GM19193 (cell line): ENCODE data around the gene CISD3.

Source experiments
- POLR2A ChIP-seq: IDR thresholded peaks from 4 replicates; pipeline ENCODE4 v1.6.1; 2011; ENCODE audit not compliant: insufficient read depth, insufficient read length; ENCODE audit errors: extremely low read depth

CISD3 gene, protein sequence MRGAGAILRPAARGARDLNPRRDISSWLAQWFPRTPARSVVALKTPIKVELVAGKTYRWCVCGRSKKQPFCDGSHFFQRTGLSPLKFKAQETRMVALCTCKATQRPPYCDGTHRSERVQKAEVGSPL

DNA sequence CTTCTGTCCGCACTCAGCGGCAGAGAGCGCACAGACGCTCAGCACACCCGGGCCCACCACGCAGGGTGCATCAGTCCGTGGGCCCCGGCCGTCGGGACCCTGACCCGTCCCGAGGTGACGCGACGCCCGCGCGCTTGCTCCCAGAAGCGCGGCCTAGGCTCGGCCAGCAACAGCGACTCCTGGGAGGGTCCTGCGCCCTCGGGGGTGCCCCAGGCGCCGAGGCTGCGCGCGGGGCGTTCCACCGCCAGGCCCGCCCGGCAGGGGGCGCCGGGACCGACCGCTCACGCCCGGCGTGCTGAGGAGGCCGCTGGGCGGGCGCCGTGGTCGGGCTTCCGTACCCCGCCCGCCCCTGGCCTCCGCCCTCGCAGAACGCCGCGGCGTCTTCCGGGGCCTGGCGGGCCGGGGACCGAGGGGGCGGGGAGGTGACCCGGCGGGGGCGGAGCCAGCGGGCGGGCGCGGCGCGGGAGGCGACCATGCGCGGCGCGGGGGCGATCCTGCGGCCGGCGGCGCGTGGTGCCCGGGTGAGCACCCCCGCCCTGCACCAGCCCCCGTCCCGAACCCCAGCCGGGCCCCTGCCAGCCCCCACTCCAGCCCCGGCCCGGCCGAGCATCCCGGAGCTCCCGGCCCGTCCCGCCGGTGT is at the start of gene CISD3:
Gene CISD3 (plus strand): TSS at position 456 of the 640 bp plus-strand sequence. CDS start 18 bp downstream, at position 474.
- peak; percentile 36 for TF ChIP-seq POLR2A

DNA sequence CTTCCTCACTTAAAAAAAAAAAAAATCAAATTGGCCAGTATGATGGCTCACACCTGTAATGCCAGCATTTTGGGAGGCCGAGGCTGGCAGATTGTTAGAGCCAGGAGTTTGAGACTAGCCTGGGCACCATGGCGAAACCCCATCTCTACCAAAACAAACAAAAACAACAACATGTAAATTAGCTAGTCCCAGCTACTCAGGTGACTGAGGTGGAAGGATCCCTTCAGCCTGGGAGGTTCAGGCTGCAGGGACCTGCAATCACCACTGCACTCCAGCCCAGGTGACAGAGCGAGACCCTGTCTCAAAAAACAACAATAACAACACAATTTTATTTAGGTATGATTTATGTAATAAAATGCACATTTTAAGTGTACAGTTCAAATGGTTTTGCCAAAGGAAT is 49.0 kb upstream of the CISD3 start:
- no peak for TF ChIP-seq POLR2A

DNA sequence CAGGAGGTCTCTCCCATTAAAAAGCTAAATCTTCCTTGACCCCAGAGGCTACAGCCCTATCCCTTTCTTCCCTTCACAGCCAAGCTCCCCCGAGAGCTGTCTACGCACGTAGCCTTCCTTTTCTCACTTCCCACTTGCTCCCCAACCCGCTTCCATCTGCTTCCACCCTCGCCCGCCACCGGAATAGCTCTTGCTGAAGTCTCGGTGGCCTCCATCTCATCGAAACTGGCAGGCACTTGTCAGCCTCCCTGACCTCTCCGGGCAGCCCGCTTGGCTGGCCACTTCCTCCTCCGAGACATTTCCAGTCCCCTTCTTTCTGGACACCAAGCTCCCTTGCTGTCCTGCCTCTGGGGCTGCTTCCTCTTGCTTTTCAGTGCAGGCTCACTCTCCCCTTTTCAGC is 44.6 kb upstream of the CISD3 start:
- no peak for TF ChIP-seq POLR2A

DNA sequence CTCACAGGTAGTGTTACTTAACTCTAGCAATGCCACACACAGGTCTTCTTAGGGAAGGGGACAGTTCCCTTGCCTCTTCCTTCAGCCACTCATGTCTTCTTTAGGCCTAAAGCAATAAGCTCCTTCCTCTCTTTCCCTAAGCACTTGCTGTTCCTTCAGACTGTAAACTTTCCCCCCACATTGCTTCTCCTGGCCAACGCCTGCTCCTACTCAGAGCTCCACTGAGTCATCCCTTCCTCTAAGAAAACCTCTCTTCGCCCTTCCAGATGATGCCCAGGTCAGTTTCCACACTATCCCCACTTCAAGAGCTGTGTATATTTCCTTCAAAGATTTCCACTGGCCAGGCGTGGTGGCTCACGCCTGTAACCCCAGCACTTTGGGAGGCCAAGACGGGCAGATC is 42.9 kb upstream of the CISD3 start:
- no peak for TF ChIP-seq POLR2A

DNA sequence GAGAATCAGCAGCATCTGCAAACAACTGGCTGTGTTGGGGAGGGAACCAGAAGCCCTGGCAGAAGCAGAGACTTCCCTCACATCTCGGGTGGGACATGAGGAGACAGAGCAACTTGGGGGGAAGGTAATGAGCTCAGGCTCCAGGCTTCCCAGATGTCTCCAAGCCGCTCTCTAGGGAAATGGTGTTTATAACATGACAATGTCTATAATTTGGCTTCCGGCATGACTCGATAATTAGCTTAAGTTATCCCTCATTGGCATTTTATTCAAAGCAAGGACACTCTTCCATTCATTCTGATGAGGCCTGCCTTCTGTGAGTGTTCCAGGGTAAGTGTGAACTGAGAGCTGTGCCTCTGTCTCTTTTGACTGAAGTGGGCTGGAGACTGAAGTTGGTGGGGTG is 39.8 kb upstream of the CISD3 start:
- TF ChIP-seq POLR2A: no peak

DNA sequence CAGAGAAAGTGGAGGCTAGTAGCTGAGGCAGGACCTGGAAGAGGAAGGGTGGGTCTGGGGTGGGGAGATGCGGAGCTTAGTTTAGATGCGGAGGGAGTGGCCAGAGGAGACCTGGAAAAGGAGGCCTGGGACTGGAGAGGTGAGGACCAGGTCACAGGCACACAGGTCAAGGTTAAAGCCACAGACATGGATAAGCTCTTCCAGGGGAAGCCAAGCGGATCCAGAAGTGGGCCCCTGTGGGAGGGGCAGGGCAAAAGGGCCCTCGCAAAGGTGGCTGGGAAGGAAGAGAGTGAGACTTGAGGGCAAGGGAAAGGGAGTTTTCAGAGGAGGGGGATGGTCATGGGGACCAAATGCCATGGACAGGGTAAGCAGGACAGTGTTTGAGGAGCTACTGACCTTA is 39.0 kb upstream of the CISD3 start:
- TF ChIP-seq POLR2A: no peak

DNA sequence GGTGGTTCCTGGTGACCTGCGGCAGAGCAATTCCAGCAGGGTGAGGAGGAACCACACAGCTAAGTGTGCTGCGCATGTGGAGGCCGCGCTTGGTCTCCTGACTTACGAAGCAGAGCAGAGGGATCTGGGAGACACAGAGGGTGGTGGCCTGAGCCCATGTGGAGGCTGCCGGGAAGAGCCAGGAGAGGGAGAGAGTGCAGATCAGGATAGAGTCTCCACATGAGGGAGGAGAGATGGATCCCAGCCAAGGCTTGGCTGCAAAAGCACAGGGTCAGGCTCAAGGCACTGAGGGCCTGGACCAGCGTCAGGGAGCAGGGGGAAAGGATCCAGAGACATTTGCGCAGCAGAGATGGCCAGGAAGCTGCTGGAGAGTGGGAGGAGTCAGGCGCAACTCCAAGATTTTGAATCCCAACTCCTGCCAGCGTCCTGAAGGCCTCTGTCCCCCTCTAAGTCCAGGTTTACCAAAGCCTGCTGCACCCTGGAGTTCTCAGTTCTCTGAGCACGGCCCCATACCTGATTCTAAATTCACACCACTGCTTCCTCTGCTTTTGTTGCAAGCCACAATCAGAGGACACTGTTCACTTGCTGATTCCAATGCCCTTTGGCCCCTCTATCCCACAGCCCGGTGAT is 36.3 kb upstream of the CISD3 start:
- TF ChIP-seq POLR2A: no peak

DNA sequence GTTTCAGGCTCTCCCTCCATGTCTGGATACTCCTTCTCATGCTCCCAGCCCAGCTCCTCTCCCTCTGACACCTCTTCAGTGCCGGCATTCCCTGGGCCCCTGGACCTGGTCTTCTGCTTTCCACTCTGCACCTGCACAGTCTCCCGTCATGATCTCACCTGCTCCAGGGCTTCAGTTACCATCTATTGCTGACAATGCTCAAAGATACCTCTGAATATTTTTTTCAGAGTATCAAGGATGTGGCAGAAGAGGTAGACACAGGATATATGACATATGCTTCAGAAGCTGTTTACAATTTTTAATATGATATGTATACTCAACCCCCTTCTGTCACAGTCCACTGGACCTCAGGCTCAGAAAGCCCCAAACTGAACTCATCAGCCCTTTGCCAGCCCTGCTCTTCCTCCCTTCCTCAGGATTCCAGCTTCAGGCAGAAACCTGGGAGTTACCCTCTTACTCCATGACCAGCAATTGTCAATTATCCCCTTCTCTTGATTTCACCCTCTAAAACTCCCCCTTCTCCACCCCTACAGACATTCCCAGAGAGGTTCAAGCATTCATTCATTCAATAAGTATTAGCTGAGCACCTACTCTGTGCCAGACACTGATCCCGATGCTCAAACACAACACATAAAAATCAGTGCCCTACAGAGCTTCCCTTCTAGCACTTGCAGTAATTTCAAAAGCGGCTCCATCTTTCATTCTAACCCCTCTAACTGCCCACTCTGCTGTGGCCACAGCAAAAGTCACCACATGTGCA is 32.9 kb upstream of the CISD3 start:
- no peak for TF ChIP-seq POLR2A

DNA sequence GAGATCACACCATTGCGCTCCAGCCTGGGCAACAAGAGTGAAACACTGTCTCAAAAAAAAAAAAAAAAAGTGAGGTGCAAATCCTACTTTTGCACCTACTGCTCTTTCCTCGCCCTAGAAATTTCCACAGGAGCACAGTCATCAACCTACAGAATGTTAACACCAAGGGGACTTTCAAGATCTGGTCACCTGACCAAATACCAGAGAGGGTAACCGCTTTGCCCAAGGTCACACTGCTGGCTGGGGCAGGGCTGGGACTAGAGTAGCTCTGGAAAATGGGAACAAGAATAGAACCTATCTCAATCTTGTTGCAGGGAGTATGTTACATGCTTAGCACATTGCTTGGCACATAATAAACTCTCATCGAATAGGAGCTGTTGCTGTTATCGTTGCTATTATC is 31.4 kb upstream of the CISD3 start:
- no peak for TF ChIP-seq POLR2A

DNA sequence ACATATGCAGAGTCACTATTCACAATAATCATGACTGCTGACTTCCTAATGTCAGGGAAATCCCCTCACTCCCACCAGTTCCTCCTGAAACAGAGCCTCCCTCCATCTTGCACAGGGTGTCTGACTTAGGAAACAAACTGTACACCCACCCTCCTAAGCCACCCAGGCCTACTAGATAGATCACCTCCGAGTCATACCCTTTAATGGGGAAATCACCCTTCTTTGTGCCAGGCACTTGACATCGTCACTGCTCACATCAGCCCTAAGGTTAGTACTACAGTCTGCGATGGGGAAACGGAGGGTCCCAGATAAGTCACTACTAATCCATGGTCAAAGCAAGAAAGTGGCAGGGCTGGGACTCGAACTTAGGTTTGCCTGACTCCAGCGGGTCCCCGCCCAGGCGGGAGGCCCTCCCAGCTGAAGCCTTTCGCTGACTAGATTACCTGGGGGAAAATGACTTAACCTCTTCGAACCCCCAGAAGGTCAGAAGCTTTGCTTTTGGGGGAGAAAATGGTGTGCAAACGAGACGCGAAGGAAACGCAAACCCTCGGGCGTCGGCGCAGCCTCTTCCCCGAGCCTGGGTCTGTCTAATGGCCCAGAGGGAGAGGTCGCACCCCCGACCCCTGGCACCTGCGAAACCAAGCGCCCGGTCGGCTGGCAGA is 28.5 kb upstream of the CISD3 start:
- no peak for TF ChIP-seq POLR2A

DNA sequence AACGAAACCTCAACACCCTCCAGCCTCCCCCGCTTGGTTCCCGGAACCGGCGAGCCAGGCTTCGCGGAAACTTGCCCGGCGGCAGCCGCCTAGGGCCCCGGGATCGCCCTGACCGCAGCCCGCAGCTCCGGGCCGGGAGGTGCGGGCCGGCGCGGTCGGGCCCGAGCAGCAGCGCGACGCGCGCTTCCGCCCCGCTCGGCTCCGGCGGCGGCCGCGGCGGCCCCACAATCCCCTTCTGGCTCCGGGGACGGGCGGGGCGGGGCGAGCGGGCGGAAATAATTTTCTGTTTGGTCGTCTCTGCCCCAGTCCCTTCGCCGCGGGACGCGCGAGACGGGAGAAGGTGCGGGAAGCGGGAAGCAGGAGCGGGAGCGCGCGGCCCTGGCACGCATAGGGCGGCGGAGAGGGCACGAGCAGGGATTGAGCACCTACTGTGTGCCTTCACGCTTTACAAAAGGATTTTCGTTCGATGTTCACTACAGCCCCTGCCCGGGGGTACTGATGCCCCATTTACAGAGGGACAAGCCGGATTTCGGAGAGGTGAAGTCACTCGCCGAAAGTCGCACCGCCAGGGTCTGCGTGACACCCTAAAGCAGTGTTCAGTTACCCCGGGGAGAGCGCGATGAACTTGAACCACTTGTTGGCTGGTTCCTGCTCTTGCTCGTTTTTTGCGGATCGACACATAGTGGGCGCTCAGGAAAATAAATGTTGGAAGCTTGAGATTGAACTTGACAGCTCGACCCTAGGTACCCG is 27.8 kb upstream of the CISD3 start:
- TF ChIP-seq POLR2A: peak; percentile 91

DNA sequence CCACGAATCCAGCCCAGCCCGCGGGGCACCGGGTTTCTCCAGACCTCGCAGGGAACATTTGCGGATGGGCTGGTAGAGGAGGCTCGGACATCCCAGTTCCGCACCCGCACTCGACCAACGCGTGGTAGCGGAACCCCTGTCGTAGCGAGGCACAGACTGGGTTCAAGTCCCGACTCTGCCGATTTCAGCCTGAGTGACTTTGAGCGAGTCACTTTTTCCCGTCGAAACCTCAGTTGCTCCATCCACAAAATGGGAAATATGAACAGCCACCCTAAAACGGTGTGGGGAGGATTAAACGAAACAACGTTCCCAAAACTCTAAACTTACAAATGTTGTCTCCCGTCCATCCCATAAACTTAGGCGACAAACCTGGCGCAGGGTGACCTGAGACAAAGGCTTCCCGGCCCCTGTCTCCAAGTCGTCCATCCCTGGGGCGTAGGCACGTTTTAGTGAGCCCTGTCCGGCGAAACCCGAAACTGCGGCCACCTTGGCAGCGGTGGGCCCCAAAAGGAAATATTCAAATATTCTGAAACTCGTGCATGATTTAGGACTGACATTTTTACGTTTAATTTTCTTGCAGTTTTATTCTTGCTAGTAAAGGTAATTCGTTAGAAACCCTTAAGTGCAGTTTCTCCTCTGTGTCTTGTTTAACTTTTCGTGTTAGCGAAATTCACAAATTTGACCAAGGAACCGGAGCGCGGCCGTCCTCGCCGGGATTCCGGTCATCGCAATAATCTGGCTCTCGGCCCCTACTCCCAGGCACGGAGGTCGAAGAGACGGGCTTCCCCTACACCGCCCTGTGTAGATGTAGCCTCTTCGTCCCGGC is 27.0 kb upstream of the CISD3 start:
- TF ChIP-seq POLR2A: peak; percentile 37

DNA sequence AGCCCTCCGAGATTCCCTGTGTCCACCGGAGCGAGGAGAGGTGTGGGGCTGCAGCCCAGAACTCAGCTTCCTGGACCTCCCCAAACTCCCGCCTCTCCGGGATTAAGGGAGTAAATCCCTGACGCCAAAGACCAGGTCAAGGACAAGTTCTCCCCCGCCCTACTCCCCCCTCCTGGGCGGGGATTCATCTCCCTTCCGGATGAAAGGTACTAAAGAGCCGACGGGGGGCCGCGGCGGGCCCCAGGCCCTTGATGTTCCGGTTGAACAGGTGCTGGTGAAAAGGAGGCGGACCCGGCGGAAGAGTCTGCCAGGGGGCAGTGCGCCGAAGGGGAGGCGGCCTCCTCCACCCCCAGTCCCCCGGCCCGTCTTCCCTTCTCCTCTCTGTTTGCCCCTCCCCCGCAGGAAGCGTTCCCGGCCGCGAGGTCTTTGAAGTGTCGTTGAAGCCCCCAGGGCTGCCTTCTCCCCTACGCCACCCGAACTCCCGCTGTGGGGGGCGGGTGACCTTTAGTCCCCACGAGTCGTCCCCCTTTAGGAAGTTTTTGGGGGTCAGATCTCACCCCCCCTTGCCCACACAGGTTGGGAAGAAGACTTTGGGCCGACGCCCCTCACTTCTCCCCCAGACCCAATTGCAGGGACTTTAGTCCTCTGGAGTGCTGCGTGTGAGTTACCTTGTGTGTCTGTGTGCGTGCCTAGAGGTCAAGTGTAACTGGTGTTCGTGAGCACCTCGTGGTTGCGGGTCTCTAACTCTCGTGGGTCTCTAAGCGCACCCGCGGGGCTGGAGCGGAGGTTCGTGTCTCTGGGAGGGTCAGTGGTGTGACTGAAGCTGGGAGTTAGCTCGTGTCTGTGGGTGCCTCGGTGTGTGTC is 26.2 kb upstream of the CISD3 start:
- TF ChIP-seq POLR2A: peak; percentile 30
